NCI-H69 (cell line): ENCODE measurements around the gene IFNA21.
"Not testable (repeated sequence)": the region's sequence is repeated elsewhere in the genome, so short reads cannot be mapped to it uniquely, and the experiment has no call there.

Experiments
- DNase-seq: peaks from one replicate; lab custom pipeline; 2025; lab: John Stamatoyannopoulos, UW

IFNA21 gene

DNA sequence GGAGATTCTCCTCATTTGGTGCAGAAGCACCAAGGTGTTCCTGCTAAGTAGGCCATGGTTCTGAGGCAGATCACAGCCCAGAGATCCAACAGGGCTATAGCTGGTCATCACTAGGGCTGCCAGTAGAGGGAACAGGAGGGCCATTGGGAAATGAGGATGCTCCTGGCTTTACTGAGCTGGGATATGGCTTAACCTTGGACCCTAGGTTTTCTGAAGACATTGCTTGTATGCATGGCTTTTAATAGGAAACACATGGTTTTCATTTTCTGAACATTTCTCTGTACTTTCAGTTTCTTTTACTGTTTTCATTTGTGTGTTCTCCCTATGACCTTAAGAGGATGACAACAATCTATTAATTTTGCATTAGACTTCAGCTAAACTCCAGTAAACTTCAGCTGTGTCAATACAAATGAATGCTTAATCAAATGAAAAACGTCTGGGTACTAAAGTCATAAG is 25.0 kb downstream of the IFNA21 start, which contains the start of gene IFNW1:
IFNW1 (minus strand) TSS at position 406 of the 456 bp plus-strand sequence; CDS start at position 144, 262 bp downstream.
- no peak for DNase-seq

DNA sequence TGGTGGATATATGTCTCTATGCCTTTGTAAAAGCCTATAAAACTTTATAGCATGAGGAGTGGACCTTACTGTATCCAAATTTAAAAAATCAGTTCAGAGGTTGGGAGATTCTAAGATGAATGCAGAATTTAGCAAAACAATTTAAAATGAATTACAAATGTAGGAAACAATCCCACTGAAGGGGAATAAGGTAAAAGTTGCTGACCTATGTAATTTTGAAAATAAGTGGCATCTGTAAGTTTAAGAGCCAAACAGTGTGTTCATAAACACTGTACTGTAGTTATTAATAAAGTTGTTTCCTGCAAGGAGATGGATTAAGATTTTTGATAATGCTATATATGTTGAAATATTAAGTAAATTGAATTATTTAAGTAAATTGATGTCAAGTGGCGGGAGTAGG is 29.4 kb downstream of the IFNA21 start:
- DNase-seq = no peak

DNA sequence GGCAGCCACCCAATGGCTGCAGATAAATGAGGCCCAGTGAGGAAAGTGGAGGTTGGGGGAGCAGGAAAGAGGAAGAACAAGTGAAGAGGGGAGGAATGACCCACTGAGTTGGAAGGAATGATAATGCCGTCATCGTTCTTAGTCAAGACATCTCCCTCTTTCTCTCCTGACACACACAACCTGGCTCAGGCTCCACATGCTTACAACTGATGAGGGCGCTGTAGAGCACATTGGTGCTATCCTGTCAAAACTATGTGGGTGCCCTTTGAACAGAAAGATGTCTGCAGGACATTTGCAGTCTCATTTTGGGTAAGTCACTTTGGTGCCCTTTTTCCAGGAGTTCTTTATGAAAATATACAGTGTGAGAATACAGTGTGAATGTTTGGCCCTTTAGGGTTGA is 30.7 kb downstream of the IFNA21 start:
- no peak for DNase-seq

DNA sequence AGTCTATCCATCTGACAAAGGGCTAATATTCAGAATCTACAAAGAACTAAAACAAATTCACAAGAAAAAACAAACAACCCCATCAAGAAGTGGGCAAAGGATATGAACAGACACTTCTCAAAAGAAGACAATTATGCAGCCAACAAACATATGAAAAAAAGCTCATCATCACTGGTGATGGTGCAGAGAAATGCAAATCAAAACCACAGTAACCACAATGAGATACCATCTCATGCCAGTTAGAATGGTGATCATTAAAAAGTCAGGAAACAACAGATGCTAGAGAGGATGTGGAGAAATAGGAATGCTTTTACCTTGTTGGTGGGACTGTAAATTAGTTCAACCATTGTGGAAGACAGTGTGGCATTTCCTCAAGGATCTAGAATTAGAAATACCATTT is 38.3 kb downstream of the IFNA21 start:
- DNase-seq = not testable (repeated sequence)

DNA sequence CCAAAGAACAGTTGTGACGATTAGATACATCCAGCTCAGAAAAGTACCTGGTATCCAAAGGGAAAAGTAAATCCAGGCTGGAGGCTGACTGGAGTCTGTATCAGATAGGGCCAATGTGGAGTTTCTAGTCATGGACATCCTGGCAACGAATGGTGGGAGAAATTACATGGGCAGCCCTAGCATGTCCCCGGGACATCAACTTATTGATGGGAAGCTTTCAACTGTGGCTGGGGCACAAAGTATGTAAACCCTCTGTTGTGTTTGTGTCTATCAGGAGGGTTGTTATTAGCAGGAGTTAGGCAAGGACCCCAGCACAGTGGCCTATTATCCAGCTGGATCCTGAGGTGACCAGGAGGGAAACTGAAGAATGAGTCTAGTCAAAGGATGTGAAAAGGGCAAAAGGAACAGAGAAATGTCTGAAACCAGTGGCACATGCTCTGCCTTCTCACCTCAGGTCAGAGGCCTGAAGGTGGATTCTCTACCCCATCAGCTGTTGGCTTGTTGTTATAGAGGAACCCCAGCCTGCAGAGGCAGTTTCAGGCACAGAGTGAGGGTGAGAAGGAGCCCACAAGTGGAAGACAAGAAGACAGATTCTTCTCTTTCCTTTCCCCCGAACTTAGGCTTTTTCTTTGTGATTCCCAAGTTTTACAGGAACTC is 44.7 kb downstream of the IFNA21 start:
- DNase-seq = no peak

DNA sequence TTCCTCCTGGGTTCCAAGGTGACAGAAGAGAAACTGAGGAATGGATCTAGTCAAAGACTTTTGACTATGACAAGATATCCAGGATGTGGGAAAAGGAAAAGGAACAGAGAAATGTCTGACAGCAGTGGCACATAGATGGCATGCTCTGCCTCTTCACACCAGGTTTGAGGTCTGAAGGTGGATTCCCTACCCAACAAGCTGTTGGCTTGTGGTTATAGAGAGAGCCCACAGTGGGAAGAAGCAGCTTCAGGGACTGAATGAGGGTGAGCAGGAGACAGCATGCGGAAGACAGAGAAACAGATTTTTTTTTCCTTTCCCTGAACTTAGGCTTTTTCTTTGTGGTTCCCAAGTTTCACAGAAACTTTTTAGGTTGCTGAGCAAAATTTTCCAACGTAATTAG is 45.4 kb downstream of the IFNA21 start:
- no peak for DNase-seq

DNA sequence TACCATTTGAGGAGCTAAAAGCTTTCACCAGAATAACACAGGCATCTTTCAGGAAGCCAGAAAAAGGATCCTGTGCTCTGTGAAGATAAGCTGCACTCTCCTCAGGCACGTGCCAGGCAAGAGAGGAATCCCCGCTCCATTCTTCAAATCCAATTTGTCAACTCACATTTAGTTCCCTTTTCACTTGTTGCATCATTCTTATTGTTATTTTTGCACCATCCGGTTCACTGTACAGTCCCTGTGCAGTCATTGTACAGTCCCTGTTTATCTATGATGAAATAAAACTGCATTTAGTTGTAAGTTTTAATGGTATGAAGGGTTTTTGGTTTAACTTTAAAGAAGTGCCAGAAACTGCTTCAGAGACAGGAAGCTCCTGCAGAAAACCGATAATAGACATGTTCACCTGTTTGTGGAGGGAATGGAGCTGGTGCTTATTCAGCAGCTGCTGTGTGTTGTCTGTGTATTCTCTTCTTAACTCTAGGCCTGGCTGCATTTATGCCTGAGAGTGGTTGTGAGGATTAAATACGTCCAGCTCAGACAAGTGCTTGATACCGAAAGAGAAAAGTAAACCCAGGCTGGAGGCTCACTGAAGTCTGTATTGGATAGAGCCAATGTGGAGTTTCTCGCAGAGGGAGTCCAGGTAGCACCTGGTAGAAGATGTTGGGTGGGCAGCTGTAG is 47.2 kb downstream of the IFNA21 start:
- no peak for DNase-seq
